GM19324 (cell line): ENCODE data around the gene MEGF9.
"Not testable (repeated sequence)": the region's sequence is repeated elsewhere in the genome, so short reads cannot be mapped to it uniquely, and the experiment has no call there.

ENCODE experiments used
- ATAC-seq: cut with Tn5 transposase; IDR thresholded peaks from one replicate; pipeline ENCODE4 v1.9.1; 2021; ENCODE audit warnings: mild to moderate bottlenecking, moderate library complexity; ENCODE audit not compliant: unreplicated experiment, low FRiP score

MEGF9 gene

DNA sequence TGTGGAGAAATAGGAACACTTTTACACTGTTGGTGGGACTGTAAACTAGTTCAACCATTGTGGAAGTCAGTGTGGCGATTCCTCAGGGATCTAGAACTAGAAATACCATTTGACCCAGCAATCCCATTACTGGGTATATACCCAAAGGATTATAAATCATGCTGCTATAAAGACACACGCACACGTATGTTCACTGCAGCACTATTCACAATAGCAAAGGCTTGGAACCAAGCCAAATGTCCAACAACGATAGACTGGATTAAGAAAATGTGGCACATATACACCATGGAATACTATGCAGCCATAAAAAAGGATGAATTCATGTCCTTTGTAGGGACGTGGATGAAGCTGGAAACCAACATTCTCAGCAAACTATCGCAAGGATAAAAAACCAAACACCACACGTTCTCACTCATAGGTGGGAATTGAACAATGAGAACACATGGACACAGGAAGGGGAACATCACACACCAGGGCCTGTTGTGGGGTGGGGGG is 162.0 kb downstream of the MEGF9 start:
- ATAC-seq = not testable (repeated sequence)
